HS-27A (cell line): Measurements from ENCODE around the gene CCNO.

Experiments used
- DNase-seq: peaks from one replicate; pipeline ENCODE4 v3.0.0-alpha.2; 2012; ENCODE audit warnings: low read depth, missing footprints

CCNO gene

DNA sequence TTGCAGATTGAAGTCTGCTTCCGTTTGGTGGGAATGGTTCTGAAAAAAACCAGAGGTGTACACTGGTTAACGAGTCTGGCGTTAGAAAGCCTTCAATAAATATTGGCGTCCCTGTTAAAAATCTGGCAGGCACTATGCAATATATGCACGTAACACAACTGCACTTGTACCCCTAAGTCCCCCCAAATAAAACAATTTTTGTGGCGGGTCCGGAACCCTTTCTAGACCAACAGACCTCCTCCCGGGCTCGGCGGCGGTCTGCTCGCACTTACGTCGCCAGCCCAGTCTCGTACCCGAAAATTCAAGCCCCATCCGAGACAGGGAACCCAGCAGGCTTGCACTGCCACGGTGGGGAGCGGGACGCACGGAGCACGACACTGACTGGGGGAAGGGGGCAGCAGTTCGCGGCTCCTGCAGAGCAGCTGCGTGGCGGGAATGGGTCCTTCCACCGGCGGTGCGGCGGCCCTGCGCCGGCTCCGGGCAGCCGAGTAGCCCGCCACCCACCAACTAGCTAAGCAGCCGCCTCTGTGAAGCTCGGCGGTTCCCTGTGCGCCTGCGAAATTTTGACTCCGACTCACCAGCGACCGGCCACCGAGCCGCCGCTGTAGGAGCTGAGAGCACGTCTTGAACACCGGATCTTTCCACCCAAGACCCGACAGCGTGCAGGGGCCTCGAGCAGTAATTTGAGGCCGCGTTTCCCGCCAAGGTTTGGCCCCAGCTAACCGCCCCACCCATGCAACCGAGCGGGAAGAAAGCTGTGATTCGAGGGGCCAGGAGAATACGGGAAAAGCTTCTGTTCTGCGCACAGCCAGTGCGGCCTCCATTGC, 10.2 kb downstream of the CCNO start:
- DNase-seq, result no peak

DNA sequence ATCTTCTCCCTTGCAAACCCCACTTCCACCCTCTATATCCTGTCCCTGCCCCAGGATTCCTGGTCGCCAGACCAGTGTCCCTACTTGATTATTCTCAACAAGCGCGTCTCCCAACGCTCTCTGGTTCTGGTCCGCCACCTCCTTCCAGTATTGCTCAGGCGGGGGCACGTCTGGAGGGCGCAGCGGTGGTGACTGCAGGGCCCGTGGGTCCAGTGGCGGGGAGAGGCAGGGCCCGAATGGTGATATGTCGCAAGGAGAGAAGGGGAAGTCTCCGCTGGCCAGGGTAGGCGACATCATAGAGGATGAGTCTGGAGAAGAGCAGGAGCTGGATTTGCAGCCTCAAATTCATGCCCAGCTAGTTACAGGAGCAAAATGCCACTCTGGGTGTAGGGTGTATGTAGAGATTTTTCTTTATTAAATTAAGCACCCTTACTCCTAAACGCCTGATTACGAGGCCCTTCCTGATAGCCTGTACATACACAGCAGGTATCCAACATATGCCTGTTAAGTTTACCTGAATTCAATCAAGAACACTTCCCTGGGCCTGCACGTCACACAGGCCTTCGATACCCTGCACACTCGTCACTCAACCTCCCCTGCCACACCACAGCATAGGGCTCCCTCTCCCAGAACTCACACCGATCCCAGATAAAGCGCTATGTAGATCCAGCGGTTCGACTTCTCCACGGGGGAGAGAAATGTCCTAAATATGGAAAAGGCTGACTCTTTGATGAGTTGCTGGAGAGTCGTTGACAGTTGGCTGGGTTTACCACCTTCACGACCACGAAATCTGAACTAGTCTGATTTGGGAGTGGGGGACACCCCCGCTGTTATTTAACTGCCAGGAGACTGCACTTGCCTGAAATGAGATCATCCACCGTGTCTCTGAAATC, 11.1 kb downstream of the CCNO start:
- no peak for DNase-seq

DNA sequence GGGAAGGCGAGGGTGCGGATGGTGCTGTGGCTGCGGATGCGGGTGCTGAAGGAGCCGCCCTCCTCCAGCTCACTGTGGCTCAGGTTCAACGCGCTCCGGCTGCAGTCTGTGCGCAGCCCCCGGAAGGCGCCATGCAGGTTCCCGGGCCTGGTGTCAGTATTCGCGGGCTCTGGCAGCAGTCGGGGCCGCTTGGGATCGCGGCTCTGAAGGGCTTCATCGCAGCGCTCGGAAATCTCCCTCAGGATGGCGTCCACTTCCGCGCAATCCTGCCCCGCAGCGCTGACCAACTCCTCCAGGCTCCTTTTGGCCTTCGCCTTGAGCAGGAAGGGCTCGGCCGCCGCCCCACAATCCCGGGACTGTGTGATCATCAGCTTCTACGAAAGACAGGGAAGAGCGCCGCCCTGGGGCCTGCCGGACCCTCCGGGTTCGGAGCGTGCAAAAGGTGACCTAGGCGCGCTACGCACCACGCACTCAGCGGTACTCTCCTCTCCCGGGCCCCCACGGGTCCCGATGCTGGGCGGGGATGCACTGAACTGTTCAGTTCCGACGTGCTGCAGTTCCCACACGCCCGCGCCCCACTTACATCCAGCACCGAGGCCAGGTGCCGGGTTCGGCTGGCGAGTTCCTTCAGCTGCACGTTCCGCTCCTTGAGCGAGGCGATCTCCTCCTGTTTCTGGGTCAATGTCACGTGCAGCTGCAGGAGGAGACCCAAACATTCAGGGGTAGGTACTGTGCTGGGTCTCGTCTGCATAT, 12.8 kb downstream of the CCNO start:
- DNase-seq, result no peak

DNA sequence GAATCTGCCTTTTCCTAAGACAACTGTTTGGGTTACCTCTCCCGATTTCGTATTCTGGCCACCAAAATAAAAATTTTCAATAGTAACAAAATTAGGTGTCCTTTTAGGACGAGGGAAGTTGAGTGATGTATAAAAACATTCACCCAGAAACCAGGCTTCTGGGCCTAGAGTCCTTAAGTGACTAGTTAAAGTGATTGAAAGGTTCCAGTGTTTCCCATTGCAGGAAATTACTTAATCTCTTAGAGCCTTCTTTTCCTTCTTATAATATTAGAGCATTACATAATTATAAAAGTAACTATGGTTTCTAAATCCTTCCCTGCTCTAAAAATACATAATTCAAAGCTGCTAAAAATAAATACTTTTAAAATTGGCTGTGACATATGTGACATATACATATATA, 13.6 kb downstream of the CCNO start:
- DNase-seq, result no peak

DNA sequence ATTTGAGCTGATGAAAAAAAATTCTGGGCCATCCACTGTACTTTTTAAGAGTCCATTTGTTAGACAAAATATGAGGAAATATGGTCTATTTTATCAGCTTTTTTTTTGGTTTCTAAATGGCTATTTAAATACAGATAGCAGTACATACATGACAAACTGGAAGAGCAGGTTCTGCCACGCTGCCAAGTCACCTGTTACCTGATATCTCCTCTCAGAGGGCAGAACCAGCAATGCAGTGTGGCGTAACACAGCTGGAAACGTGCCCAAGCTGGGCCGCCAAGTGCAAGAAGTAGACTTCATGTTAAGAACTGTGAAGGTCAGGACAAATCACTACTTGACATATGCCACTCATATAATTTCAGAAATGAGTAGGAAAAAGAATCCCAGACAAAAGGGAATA, 14.4 kb downstream of the CCNO start:
- no peak for DNase-seq

DNA sequence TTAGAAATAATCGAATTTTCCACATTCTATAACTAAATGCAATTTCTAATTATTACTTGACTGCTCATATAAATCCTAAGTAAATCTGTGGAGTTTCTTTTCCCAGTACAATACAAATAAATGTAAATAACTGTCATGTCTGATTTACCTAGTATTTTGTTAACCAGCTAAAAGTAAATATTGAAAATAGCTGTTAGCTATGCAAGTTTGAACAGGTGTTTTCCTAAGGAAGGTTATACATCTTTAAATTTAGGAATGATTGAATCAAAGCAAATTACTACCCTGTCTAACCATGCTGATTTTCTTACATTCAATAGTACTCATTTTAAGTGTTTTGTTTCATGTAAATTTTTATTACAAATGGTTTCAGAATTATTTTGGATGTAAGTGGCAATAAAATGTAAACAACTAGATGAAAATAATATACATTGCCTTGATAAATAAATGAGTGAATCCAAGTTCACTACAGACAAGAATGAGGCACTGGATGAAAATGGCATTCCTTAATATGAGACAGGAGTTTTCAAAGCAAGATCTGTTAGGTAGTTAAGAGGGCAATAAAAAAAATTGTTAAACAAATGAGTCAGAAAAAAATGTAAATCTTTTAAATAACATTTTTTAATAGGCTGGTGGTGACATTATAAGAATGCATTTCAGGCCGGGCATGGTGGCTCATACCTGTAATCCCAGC, 22.1 kb downstream of the CCNO start:
- DNase-seq, result no peak

DNA sequence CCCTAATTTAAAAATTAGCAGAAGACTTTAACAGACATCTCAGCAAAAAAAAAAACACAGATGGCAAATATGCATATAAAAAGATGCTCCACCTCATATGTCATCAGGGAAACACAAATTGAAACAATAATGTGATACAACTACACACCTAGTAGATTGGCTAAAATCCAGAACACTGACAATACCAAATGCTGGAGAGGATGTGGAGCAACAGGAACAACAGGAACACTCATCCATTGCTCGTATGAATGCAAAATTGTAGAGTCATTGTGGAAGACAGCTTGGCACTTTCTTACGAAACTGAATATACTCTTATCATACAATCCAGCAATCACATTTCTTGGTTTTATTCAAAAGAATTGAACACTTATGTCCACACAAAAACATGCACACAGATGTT, 28.4 kb downstream of the CCNO start:
- no peak for DNase-seq

DNA sequence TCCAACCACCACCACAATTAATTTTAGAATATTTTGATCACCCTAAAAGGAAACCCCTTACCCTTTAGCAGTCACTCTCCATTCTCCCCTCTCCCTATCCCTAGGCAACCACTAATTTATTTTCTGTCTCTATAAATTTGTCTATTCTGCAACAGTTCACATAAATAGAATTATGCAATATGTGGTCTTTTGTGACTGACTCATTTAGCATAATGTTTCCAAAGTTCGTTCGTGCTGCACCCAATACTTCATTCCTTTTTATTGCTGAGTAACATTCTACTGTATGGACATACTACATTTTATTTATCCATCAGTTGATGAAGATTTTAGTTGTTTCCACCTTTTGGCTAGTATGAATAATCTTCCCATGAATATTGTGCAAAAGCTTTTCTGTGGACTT, 42.2 kb downstream of the CCNO start:
- no peak for DNase-seq

DNA sequence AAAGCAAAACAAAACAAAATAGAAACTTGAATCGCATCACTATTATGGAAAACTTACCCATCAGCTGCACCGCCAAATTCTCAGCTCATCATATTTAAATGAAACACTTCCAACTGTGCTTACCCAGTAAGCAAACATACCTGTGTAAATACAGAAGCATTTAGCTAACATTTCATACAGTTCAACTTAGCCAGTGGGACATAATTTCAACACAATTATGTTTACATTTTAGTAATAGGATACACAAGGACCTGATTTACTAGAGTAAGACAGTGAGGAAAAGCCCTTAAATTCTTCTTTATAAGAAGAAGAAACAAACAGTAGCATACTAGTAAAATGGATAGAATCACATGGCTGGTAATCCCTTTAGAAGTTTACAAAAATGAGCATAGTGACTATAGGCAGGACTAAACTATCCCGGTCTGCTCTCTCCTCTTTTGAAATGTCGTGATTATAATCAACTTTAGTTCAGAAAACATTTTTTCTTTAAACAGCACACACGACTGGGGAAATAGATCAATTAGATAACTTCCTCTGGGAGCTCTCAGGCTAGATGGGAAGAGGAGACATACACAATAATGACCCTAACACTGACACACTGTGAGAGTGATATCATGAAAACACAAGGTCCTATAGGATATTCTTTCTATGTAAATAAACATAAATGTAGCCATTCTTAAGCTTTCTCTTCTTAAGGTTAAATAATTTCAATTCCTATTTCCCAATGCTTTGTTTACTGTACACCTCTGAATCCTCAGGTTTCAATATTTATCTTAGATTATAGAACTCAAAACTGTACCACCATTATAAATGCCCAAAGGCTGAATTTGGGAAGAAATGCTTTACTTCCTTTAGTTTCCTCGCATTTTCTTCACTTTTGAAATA, 44.5 kb downstream of the CCNO start:
- DNase-seq, result no peak

DNA sequence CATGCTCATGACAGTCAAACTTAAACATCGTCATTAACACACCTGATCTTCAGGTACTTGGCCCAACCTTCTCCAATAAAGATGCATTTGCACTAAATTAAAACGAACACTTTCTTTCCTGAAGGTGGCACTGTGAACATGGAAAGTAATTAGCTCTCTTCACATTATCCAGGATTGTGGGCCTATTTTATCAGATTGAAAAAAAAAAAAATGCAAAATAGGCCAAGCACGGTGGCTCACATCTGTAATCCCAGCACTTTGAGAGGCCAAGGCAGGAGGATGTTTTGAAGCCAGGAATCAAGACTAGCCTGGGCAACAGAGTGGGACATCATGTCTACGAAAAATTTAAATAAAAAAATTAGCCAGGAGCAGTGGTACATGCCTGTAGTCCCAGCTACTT, 46.0 kb downstream of the CCNO start:
- no peak for DNase-seq
